GM12878 (cell line): Measurements from ENCODE around the gene DCLRE1B. TPM values are rescaled to one million over a fixed set of nuclear protein-coding genes. Genes with fewer than 3 reads are reported as not detected.

Experiments
- ATAC-seq: fragments of 200-7000 bp; cut with Tn5 transposase; 3 replicates; pipeline ENCODE4 v1.9.1; 2020; ENCODE audit warnings: mild to moderate bottlenecking, moderate library complexity
- BruUV-seq: library from RNA; stranded (reverse); fragments of 400-500 nt; replicated peaks from 2 replicates; lab custom pipeline; 2021; lab: Mats Ljungman, UMichigan
- CTCF ChIA-PET: fragments of 300-600 bp; sonication (Branson Sonifier 250); formaldehyde crosslinking; extraction: SDS; loops from one replicate; lab custom pipeline; 2021; ENCODE audit warnings: inconsistent platforms; lab: Yijun Ruan, JAX
- POLR2A ChIA-PET: fragments of 350-600 bp; formaldehyde crosslinking; extraction: SDS; loops from one replicate; lab custom pipeline; 2021; ENCODE audit warnings: inconsistent platforms; lab: Charles Lee
- RAD21 ChIA-PET: fragments of 300-600 bp; sonication (Branson Sonifier 250); formaldehyde crosslinking; loops from one replicate; lab custom pipeline; 2023; ENCODE audit warnings: antibody characterized with exemption; ENCODE audit not compliant: unreplicated experiment; lab: Charles Lee
- SMC1A ChIA-PET: fragments of 300-600 bp; sonication (Branson Sonifier 250); formaldehyde crosslinking; loops from one replicate; lab custom pipeline; 2023; ENCODE audit not compliant: unreplicated experiment, uncharacterized antibody; lab: Charles Lee
- DNase-seq: peaks from one replicate; pipeline ENCODE4 v3.0.0-alpha.2; 2011; ENCODE audit warnings: low read depth, low spot score
- FAIRE-seq: peaks from 3 replicates; lab custom pipeline; 2011; peaks lifted over from hg19 to GRCh38; lab: Jason Lieb, UNC
- H2AFZ ChIP-seq: 2 replicates; pipeline ENCODE4 v1.6.0; 2011; ENCODE audit warnings: low read depth, low read length, control low read depth; ENCODE audit not compliant: control insufficient read depth
- H3K27ac ChIP-seq: 2 replicates; pipeline ENCODE4 v1.5.1; 2011; ENCODE audit warnings: control low read depth; ENCODE audit not compliant: control insufficient read depth, insufficient read depth
- H3K27me3 ChIP-seq, 2 experiments: replicated peaks in 1 of 2; 2 replicates each; pipeline versions ENCODE4 v1.6.0 to v1.6.1; 2011; ENCODE audit warnings: low read length in 1 of 2; ENCODE audit not compliant: control insufficient read depth in 2 of 2, insufficient read depth in 2 of 2
- H3K36me3 ChIP-seq, 2 experiments: 2 replicates each; pipeline ENCODE4 v1.5.1; 2011; ENCODE audit warnings: low read length in 1 of 2; ENCODE audit not compliant: control insufficient read depth in 2 of 2, insufficient read depth in 2 of 2
- H3K4me1 ChIP-seq: 2 replicates; pipeline ENCODE4 v1.6.1; 2011; ENCODE audit warnings: mild to moderate bottlenecking, low read length, moderate library complexity, mixed read lengths; ENCODE audit not compliant: control insufficient read depth, insufficient read depth
- H3K4me2 ChIP-seq: 2 replicates; pipeline ENCODE4 v1.6.0; 2011; ENCODE audit warnings: control low read depth; ENCODE audit not compliant: control insufficient read depth, insufficient read depth
- H3K4me3 ChIP-seq: fragments of 200-600 bp; sonication (generic); 2 replicates; pipeline ENCODE4 v1.5.1; 2016
- H3K79me2 ChIP-seq: 2 replicates; pipeline ENCODE4 v1.6.0; 2011; ENCODE audit warnings: low read length; ENCODE audit not compliant: control insufficient read depth, insufficient read depth
- H3K9ac ChIP-seq: 2 replicates; pipeline ENCODE4 v1.8.0; 2011; ENCODE audit warnings: low read length, control low read depth, mixed read lengths; ENCODE audit not compliant: control insufficient read depth, insufficient read depth
- H3K9me3 ChIP-seq: replicated peaks from 3 replicates; pipeline ENCODE4 v1.5.1; 2011; ENCODE audit warnings: mild to moderate bottlenecking, low read length; ENCODE audit not compliant: control insufficient read depth, insufficient read depth
- H4K20me1 ChIP-seq: 2 replicates; pipeline ENCODE4 v1.6.0; 2011; ENCODE audit not compliant: control insufficient read depth, insufficient read depth
- CBX3 ChIP-seq: fragments of 200-600 bp; sonication (generic); IDR thresholded peaks from 2 replicates; pipeline ENCODE4 v1.6.1; 2016; ENCODE audit warnings: low read depth, borderline replicate concordance
- CHD4 ChIP-seq: fragments of 200-600 bp; sonication (generic); IDR thresholded peaks from 2 replicates; pipeline ENCODE4 v1.6.1; 2016; ENCODE audit warnings: mild to moderate bottlenecking
- ESRRA ChIP-seq: IDR thresholded peaks from 2 replicates; pipeline ENCODE4 v1.6.1; 2012; ENCODE audit warnings: mild to moderate bottlenecking, low read length, improper control_type of control experiment
- ETV6 ChIP-seq, 2 experiments: fragments of 450-650 bp in 1 of 2; IDR thresholded peaks in 1 of 2; conservative IDR thresholded peaks in 1 of 2; 2 replicates each; pipeline ENCODE4 v1.6.1; 2014; ENCODE audit warnings: antibody characterized with exemption in 1 of 2, borderline replicate concordance in 1 of 2, low read depth in 1 of 2, mild to moderate bottlenecking in 1 of 2, moderate library complexity in 1 of 2
- EZH2 ChIP-seq: IDR thresholded peaks from 2 replicates; pipeline ENCODE4 v1.6.1; 2012; ENCODE audit warnings: low read depth, mild to moderate bottlenecking, control low read depth, inconsistent platforms, low read length, borderline replicate concordance; ENCODE audit not compliant: control insufficient read depth
- MTA3 ChIP-seq: IDR thresholded peaks from 2 replicates; pipeline ENCODE4 v1.6.1; 2012; ENCODE audit warnings: low read length, inconsistent platforms, borderline replicate concordance
- MYB ChIP-seq: fragments of 150-350 bp; IDR thresholded peaks from 2 replicates; pipeline ENCODE4 v1.6.1; 2014; ENCODE audit warnings: mild to moderate bottlenecking, low read depth, low read length, borderline replicate concordance
- NBN ChIP-seq: fragments of 450-650 bp; IDR thresholded peaks from 2 replicates; pipeline ENCODE4 v1.6.1; 2016
- RAD51 ChIP-seq: fragments of 450-650 bp; IDR thresholded peaks from 2 replicates; pipeline ENCODE4 v1.6.1; 2016; ENCODE audit warnings: moderate library complexity, mild to moderate bottlenecking, inconsistent platforms
- RB1 ChIP-seq: fragments of 450-650 bp; formaldehyde crosslinking; IDR thresholded peaks from 2 replicates; pipeline ENCODE4 v1.6.1; 2017; ENCODE audit warnings: mild to moderate bottlenecking, borderline replicate concordance
- SMAD5 ChIP-seq: IDR thresholded peaks from 2 replicates; pipeline ENCODE4 v1.6.1; 2016; ENCODE audit warnings: antibody characterized with exemption, low read depth
- SPI1 ChIP-seq: IDR thresholded peaks from 2 replicates; pipeline ENCODE4 v1.6.1; 2011; ENCODE audit warnings: low read depth, mild to moderate bottlenecking, low read length, moderate library complexity, borderline replicate concordance; ENCODE audit not compliant: insufficient read depth
- ZNF217 ChIP-seq: fragments of 450-650 bp; IDR thresholded peaks from 2 replicates; pipeline ENCODE4 v1.6.1; 2017; ENCODE audit warnings: antibody characterized with exemption, mild to moderate bottlenecking
- ZNF592 ChIP-seq: fragments of 450-650 bp; IDR thresholded peaks from 2 replicates; pipeline ENCODE4 v1.6.1; 2017; ENCODE audit warnings: mild to moderate bottlenecking, moderate library complexity
- WGBS: methylation state at CpG from one replicate; pipeline ENCODE4 v1.1.6; 2016; ENCODE audit warnings: low lambda C conversion rate; ENCODE audit not compliant: insufficient replicate concordance, insufficient coverage; ENCODE audit errors: missing lambda C conversion rate; 5-methylcytosine and 5-hydroxymethylcytosine counted together
- in situ Hi-C: fragments of 300-500 bp; cut with MboI; formaldehyde crosslinking; loops from 9 replicates; pipeline ENCODE4 v1.14.3; 2018; ENCODE audit warnings: mixed read lengths
- intact Hi-C: fragments of 100-400 bp; cut with micrococcal nuclease; formaldehyde crosslinking; loops from one replicate; pipeline ENCODE4 v1.14.2; 2022; ENCODE audit not compliant: unreplicated experiment
- polyA plus RNA-seq, 11 experiments: library from polyadenylated mRNA; depleted of rRNA in 4 of 11; unstranded in 6 of 11; stranded (reverse) in 5 of 11; fragments of >200 nt; fragmentation: Nextera tagmentation in 4 of 11; fragmentation: Illumina TruSeq in 1 of 11; extraction: Ambion mirVana in 4 of 11; extraction: Trizol in 1 of 11; gene quantifications; 1 replicate in 1 of 11; 2 replicates in 10 of 11; pipeline versions ENCODE4 v1.2.1 to v1.2.3, GENCODE V29; 2011 to 2016; ENCODE audit warnings: inconsistent platforms in 2 of 11, missing spikeins in 2 of 11, low read depth in 1 of 11
- total RNA-seq, 4 experiments: library from RNA; depleted of rRNA in 3 of 4; stranded (reverse); fragments of >200 nt in 3 of 4; fragmentation: Illumina TruSeq in 1 of 4; extraction: Trizol in 1 of 4; gene quantifications; 2 replicates each; pipeline versions ENCODE4 v1.2.1 to v1.2.3, GENCODE V29; 2013 to 2021

The DCLRE1B gene
- total and polyA plus RNA-seq, 10 of the 15 experiments (the other 5 are each of a cell fraction or from before 2014, with no cell fraction given), result 5.4 to 18.3 (median 13.4) TPM

- H3K4me1 ChIP-seq, result peaks cover 17% of the 10 kb centered on the region
- SMC1A ChIA-PET, result interaction anchor here (0.6 to 11.9 kb wide), 5 partner anchors 9 to 164 kb away, joined by 3 to 99 read pairs (median 5); no protein-coding TSS in a partner anchor
- RAD21 ChIA-PET, result interaction anchor here (0.6 to 2.1 kb wide), 5 partner anchors 8 to 70 kb away, joined by 3 to 9 read pairs (median 3); no protein-coding TSS in a partner anchor
- H3K4me2 ChIP-seq, result no peak overlapping the region
- H3K9me3 ChIP-seq, result peaks cover 1% of the 10 kb centered on the region
- peaks cover 6 to 8% of the 10 kb centered on the region in 2 experiments; a peak in 3 of 4 replicates for H3K36me3 ChIP-seq
- no TSS peak for BruUV-seq
- no peak overlapping the region for H2AFZ ChIP-seq
- intact Hi-C loops, result no loop called here
- H3K79me2 ChIP-seq, result peaks cover 70% of the 10 kb centered on the region
- no peak for FAIRE-seq
- POLR2A ChIA-PET, result interaction anchor here (0.5 to 0.7 kb wide), 3 partner anchors 31 to 256 kb away, joined by 3 read pairs; no protein-coding TSS in a partner anchor
- H3K27ac ChIP-seq, result no peak overlapping the region
- no peak for TF ChIP-seq SPI1
- no peak for TF ChIP-seq EZH2
- no peak for TF ChIP-seq RAD51
- no peak for TF ChIP-seq SMAD5
- TF ChIP-seq MYB, result no peak
- TF ChIP-seq RB1, result no peak
- no peak for TF ChIP-seq ETV6 (conservative IDR thresholded peaks at IDR 0.05 in 1 of 2, IDR thresholded peaks at IDR 0.05 in 1 of 2; ENCODE audit: borderline replicate concordance in 1 of 2, low read depth in 1 of 2)
- TF ChIP-seq CBX3, result no peak
- no peak for TF ChIP-seq ZNF592
- TF ChIP-seq CHD4, result no peak
- no peak for TF ChIP-seq ZNF217
- no peak for TF ChIP-seq ESRRA
- no peak for TF ChIP-seq MTA3
- TF ChIP-seq NBN, result no peak
- H3K9ac ChIP-seq, result no peak overlapping the region
- WGBS, result 85% methylated on average over 5 of the region's 5 CpGs
- no peak for ATAC-seq
- CTCF ChIA-PET, result interaction anchor here (0.9 to 5.3 kb wide), 3 partner anchors 7 to 345 kb away, joined by 3 to 36 read pairs (median 3); partner anchors contain the start of gene HIPK1
- in situ Hi-C loops, result no loop called here
- no peaks in the 10 kb centered on the region for H3K27me3 ChIP-seq
- H4K20me1 ChIP-seq, result no peaks in the 10 kb centered on the region
- no peak for DNase-seq
- no peak overlapping the region for H3K4me3 ChIP-seq
Observed at GRCh38 chr1:113938192-113938591, 33.1 kb downstream of the DCLRE1B start.
